Astrocyte (in vitro differentiated cells and primary cell): ENCODE data around the gene POLR1G.

Experiments used
- CTCF ChIP-seq: IDR thresholded peaks from 2 replicates; pipeline ENCODE4 v1.5.1; 2011; ENCODE audit warnings: low read depth, mild to moderate bottlenecking, inconsistent platforms, low read length, moderate library complexity; ENCODE audit not compliant: insufficient read depth
- EZH2 ChIP-seq: IDR thresholded peaks from 2 replicates; pipeline ENCODE4 v1.6.1; 2012; ENCODE audit warnings: mild to moderate bottlenecking, low read length, inconsistent platforms; ENCODE audit not compliant: insufficient read depth

DNA sequence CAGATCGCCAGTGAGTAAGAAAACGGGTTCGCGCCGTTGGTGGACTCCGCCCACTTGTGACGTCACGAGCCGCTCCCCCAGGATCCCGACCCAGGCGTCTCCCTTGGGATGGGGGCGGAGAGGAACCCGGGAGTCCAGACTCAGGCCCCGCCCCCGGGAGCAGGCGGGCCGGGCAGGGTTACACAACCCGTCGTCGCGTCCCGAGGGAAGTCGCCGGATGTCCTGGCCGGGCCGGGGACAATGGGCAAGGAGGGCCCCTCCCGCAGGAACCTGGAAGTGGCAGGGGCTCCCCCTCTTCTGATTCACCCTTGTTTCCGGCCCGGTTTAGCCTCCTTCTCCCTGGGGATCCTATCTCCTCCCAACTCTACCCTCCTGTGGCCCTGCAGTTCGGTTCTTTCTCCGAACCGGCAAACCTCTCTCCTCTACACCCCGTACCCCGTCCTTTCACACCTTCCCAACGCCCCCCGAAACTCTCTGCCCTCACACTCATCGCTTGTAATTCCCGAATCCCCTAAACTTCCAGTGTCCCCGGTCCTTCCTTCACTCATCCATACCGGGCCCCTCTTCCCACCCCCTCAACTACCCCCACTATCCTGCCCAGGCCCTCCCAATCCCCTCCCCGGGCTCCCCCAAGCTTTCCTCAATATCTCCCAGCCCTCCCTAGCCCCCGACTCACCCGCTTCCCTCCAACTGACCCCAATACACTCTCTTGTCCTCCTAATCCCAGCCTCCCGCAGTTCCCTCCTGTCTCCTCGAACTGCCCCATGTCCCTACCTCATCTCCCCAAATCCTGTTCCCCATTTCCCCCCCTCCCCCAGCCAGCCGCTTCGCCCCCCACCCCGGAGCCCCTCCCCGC is 37.2 kb downstream of the POLR1G start:
- TF ChIP-seq CTCF (no peak), EZH2 (no peak)
